Measurements from ENCODE around the gene LAYN. TPM values are rescaled to one million over a fixed set of nuclear protein-coding genes. Genes with fewer than 3 reads are reported as not detected.

The LAYN gene
- 3.7 TPM for total RNA-seq
- long read RNA-seq, transcript LAYN-201 (7 exons, 2,066 nt), result major isoform, 5 of 5 reads
- long read RNA-seq, partial matches to known transcripts, result 0 of 5 reads
- long read RNA-seq, other reads (novel, unspliced or antisense), result 0 of 5 reads

DNA sequence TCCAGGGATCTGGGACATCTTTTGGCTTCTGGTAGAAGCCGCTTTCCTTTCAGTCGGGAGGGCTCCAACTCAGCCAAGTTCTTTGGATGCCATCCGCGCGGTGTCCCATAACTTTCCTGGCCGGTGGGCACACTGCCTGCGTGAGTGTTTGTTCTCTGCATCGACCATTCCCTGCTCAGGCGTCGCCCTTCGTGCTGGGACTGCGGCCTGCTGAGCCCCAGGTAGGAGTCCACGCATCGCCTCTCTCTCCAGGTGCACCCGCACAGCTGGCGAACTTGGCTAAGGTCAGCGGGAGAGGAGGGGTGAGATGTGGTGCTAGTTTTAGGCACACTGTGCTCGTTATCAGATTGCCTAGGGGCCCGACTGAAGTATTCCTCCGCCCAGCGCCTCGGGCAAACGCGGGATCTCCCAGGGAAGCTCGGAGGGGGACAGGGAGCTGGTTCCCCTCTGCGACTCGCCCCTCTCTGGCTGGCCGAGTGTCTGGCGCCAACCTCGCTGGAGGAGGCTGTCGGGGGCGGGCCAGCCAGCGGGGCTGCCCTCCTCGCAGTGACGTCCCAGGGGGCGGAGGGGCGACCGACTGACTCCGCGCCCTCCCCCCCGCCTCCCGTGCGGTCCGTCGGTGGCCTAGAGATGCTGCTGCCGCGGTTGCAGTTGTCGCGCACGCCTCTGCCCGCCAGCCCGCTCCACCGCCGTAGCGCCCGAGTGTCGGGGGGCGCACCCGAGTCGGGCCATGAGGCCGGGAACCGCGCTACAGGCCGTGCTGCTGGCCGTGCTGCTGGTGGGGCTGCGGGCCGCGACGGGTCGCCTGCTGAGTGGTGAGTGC is at the start of gene LAYN:
Gene LAYN, plus strand, starts transcription at position 607 of the 823 bp plus-strand sequence. Its CDS starts 124 bp downstream, at position 731.
- DNase-seq (ENCODE audit: missing footprints), result peak; percentile 68
- intact Hi-C loops (cut with DNase I), result loop anchor here (10.0 kb wide), 1 partner anchor 256 kb away; no protein-coding TSS in a partner anchor

DNA sequence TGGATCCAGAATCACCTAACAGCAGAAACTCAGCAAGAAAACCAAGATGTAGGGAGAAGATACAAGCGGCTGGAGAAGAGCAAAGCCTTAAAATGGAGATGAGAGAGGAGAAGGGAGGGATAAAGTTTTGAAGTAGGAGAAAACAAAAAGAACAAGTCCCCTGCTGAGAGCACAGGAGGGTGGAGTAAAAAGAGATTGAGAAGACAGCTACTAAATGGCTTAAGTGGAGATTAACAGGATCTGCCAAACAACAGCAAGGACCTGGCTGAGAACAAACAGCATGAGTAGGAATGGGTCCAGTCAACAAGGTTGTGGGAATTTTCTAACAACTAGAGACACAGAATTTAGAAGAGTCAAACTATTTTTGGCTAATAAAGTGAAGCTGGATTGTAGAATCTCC is 46.5 kb upstream of the LAYN start:
- DNase-seq (ENCODE audit: missing footprints) (no peak), ATAC-seq (no peak)
- intact Hi-C loops (cut with DNase I), result no loop called here

More for the DNA sequence above, at the start of gene LAYN:
- peak; percentile 47 for ATAC-seq

DNA sequence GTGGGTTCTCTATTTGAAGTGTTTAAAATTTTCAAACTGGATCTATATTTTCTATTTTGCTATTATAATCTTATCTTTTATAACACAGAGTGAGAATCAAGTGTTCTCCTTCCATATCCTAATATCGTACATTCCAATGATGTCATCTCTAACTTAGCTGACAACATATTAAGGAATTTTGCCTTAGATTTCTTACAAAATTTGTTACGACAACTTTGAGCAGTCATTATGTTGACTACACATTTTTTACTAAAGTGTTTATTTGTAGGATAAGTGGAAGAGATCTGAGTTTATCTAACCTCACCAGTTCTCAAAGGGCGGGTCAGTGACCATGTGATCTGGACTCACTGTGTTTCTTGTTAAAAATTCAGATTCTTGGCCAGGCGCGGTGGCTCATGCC is 41.0 kb upstream of the LAYN start:
- ATAC-seq (no peak), DNase-seq (ENCODE audit: missing footprints) (no peak)
- intact Hi-C loops (cut with DNase I), result no loop called here

DNA sequence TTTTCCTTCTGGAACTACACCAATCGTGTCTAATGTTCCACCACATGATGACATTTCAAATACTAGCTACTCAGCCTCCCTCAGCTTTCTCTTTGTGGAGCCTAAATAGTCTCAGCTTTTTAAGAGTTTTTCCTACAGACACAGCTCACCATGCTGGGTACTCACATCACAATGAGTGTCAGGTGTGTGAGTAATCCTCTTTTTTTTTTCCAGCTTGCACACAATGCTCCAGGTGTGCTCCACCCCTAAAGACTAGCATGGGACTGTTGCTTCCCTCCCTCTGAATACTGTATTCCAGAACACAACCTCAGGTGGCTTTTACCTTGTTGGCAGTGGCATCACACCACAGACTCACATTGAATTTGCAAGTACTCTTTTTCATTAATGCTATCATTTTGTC is 40.0 kb upstream of the LAYN start:
- intact Hi-C loops (cut with DNase I), result no loop called here
- ATAC-seq, result no peak
- DNase-seq (ENCODE audit: missing footprints), result no peak

DNA sequence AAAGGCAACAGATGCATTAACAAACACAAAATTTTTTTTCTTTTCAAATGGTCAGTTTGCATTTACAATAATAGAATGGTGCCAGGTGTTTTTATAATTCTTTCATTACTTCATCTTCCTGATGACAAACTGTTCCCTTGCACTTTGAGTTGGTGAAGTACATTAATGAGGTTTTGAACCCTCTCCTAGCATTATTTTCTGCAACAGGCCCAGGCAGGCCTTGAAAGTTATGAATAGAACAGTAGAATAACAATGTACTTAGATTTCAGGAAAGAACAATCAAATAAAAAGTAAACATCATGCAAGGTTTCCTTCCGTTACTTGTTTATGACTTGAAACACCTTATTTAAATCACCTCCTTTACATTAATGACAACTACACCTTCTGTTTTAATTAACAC is 37.9 kb upstream of the LAYN start:
- no peak for ATAC-seq
- no peak for DNase-seq (ENCODE audit: missing footprints)
- intact Hi-C loops (cut with DNase I), result no loop called here

DNA sequence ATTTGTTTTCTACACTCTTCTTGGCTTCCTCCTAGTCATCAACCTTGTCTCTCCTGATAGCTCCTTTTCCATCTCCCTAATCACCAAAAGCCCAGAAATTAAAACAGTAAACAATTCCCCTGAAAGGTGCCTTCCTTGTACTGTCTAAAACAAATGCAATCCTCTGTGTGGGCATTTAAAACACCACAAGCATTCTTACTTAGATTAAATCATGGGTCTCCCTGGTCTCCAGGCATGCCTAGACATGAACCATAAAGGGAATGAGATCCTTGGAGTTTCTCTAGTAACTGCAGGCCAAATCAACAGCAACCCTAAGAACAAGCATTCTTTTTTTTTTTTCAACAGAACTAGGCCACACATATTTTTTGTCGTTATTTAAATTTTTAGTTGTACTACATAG is 30.2 kb upstream of the LAYN start:
- DNase-seq (ENCODE audit: missing footprints) (no peak), ATAC-seq (no peak)
- intact Hi-C loops (cut with DNase I), result no loop called here

DNA sequence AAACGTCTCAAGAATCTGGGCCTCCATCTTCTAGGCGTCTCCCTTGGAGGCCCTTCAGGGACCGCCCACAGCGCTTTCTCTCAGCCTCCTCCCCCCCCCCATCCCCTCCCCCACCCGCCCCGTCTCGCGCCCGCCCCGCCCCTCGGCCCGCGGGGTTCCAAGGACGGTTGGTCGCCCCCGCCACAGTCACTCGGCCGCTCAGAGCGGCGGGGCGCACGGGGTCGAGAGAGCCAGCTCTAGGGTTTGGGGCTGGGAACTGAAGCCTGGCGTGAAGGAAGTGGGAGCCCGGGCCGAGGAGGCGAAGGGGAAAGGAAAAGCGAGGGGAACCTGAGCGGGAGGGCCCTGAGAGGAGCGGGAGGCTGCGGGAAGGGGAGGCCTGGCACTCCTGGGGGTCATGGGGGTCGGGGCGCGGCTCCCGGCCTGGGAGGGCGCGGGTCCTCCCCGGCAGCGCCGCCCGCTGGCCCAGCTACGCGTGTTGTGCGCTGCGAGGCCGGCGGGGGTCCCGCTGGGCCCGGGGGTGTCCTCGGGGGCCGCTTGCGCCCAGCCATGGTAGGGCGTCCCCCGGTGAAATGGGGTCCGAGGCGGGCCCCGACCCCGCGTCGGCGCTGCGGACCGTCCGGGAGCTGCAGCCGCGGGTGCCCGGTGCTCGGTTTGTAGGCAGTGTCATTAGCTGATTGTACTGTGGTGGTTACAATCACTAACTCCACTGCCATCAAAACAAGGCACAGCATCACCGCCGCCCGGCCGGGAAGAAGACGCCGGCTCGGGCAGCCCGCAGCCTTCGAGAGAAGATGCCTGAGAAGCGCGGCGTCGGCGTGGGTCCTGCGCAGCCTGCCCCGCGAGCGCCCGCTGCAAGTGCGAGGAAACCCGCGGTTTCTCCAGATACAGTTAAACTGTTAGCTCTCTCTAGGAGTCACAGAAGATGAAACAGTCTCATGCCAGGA is 28.0 kb upstream of the LAYN start, which contains the start of gene BTG4:
Gene BTG4, minus strand, starts transcription at position 91 of the 944 bp plus-strand sequence. CDS start 13,610 bp downstream, outside the sequence.
- ATAC-seq, result peak; percentile 34
- DNase-seq (ENCODE audit: missing footprints), result peak; percentile 64
- intact Hi-C loops (cut with DNase I), result no loop called here

- no peak for DNase-seq (ENCODE audit: missing footprints)
- no peak for ATAC-seq
- intact Hi-C loops (cut with DNase I), result no loop called here
Measured at GRCh38 chr11:111513240-111513605, 27.3 kb upstream of the LAYN start.

GRCh38 chr11:111514216-111515031 is 26.1 kb upstream of the LAYN start, which contains the start of gene HOATZ:
Gene HOATZ (plus strand): TSS chr11:111514778. CDS start chr11:111514785, 7 bp downstream.
- ATAC-seq, result no peak
- intact Hi-C loops (cut with DNase I), result no loop called here
- DNase-seq (ENCODE audit: missing footprints), result no peak

GRCh38 chr11:111515591-111515990 is 24.9 kb upstream of the LAYN start:
- intact Hi-C loops (cut with DNase I), result no loop called here
- ATAC-seq (no peak), DNase-seq (ENCODE audit: missing footprints) (no peak)

DNA sequence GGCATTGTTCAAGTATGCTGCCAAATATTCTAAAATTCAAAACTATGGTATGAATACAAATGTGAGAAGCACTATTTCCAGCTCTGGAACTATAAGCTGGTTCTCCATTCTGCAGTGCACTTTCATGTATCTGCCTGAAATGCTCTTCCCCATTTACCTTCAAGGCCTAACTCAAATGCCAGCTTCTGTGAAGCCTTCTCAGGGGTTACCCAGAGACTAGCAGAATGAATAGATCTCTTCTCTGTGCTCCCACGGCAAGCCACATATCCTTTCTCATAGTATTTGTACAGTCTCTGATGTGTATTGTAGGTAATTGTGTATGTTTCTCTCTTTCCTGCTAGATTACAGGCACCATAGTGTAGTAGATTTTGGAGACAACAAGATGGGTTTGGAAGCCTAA is 21.9 kb upstream of the LAYN start:
- intact Hi-C loops (cut with DNase I), result no loop called here
- ATAC-seq, result no peak
- no peak for DNase-seq (ENCODE audit: missing footprints)

- DNase-seq (ENCODE audit: missing footprints), result no peak
- intact Hi-C loops (cut with DNase I), result no loop called here
- no peak for ATAC-seq
Measured at GRCh38 chr11:111520560-111520959, 20.0 kb upstream of the LAYN start.

DNA sequence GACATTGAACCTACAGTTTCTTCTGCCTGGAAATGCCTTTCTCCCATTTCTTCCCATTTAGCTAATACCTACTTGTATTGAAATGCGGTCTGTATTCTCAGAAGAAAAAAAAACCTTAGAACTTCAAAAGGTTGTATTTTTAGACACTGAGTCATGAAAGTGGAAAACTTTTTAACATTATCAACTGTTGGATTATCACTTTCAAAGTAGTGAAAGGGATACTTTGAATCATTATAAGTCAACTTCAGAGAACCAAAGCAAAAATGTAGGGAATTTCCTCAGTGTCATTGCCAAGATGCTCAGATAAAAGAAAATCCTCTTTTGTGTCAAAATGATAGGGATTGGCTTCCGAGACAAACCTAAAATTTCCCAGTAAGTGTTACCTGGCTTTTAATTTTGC is 19.4 kb upstream of the LAYN start:
- ATAC-seq (no peak), DNase-seq (ENCODE audit: missing footprints) (no peak)
- intact Hi-C loops (cut with DNase I), result no loop called here

DNA sequence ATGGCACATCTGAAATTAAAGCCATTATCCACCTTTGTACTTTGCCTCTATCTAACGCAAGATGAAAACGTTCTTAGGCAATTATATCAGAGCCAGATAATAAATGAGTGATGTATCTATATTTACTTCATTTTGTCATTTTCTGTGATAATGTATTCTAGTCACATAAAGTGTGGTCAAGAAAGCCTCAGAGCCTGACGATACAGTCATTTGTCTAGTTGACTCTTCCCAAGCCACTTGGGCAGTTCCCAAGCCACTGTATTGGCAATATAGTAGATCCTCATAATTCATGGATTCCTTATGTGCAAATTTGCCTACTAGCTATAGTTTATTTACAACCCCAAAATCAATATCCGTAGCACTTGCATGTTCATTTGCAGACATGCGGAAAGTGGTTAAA is 18.1 kb upstream of the LAYN start:
- intact Hi-C loops (cut with DNase I), result no loop called here
- DNase-seq (ENCODE audit: missing footprints) (no peak), ATAC-seq (no peak)

- DNase-seq (ENCODE audit: missing footprints) (no peak), ATAC-seq (no peak)
- intact Hi-C loops (cut with DNase I), result no loop called here
Measured at GRCh38 chr11:111523343-111523742, 17.2 kb upstream of the LAYN start.

- no peak for DNase-seq (ENCODE audit: missing footprints)
- ATAC-seq, result no peak
- intact Hi-C loops (cut with DNase I), result no loop called here
Measured at GRCh38 chr11:111524056-111524455, 16.5 kb upstream of the LAYN start.

DNA sequence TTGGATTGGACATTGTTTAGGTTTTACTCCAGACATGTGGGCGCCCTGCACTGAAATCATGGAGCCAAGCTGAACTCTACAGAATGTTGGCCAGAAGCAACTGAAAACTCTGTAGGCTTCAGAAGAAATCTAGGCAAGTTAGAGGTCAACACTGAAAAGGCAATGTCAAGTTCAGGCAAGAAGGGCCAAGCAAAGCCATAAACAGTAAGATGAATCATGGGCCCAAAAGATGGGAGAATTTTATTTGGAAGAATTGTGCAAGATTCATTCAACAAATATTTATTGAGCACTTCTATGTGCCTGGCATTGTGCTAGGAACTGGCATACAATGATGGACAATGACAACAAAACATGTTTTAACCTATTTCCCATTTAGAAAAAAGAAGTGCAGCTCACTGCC is 15.1 kb upstream of the LAYN start:
- no peak for ATAC-seq
- intact Hi-C loops (cut with DNase I), result no loop called here
- DNase-seq (ENCODE audit: missing footprints), result no peak

GRCh38 chr11:111526501-111526900 is 14.0 kb upstream of the LAYN start:
- DNase-seq (ENCODE audit: missing footprints), result no peak
- intact Hi-C loops (cut with DNase I), result no loop called here
- ATAC-seq, result no peak

- ATAC-seq (no peak), DNase-seq (ENCODE audit: missing footprints) (no peak)
- intact Hi-C loops (cut with DNase I), result no loop called here
Measured at GRCh38 chr11:111527279-111527678, 13.2 kb upstream of the LAYN start.

Data from Right ventricle myocardium inferior (tissue), 1 donor.